HG03039 (cell line): Measurements from ENCODE around the gene PRDM16.

ENCODE experiments used
- ATAC-seq: cut with Tn5 transposase; IDR thresholded peaks from one replicate; pipeline ENCODE4 v1.9.1; 2021; ENCODE audit warnings: mild to moderate bottlenecking, moderate library complexity; ENCODE audit not compliant: unreplicated experiment

PRDM16 gene

DNA sequence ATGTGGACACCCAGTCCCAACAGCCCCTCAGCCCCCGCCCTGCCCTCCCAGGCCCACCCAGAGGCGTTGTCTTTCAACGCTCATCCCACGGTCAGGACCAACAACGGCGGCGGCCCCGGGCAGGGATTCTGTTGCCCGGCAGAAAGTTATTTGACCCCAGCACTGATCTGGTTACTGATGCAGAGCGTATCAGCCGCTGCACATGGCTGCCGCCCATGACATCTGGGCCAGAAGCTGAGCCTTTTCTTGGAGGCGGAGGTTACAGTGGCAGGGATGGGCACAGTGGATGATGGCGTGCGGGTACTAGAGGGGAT is 258.3 kb downstream of the PRDM16 start:
- no peak for ATAC-seq

DNA sequence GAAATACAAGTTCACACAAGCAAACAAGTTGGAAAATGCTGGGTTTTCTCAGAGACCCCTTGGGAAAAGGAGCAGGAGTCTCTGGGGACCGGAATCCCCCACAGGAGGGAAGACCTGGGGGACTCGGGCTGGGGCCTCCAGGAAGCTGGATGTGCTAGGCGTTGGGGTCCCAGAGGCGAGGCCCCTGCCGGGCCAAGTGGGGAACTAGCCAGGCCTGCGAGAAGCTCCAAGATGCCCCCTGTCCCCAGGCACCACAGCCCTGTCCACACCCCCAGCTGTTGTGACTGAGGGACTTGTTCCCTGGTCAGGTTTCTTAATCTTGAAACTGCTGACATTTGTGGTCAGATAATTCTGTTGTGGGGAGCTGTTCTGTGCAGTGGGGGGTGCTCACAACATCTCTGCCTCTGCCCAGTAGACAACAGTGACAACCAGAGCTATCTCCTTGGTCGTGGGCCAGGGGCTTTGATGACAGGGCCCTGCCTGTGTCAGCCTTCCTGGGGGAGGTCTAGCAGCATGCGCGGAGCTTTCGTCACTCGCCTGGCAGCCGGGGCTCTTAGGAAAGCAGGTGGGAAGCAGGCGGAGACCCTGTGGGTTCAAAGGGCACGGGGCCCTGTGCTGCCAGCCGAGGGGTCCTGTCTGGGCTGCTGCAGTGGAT is 259.1 kb downstream of the PRDM16 start:
- ATAC-seq: no peak

DNA sequence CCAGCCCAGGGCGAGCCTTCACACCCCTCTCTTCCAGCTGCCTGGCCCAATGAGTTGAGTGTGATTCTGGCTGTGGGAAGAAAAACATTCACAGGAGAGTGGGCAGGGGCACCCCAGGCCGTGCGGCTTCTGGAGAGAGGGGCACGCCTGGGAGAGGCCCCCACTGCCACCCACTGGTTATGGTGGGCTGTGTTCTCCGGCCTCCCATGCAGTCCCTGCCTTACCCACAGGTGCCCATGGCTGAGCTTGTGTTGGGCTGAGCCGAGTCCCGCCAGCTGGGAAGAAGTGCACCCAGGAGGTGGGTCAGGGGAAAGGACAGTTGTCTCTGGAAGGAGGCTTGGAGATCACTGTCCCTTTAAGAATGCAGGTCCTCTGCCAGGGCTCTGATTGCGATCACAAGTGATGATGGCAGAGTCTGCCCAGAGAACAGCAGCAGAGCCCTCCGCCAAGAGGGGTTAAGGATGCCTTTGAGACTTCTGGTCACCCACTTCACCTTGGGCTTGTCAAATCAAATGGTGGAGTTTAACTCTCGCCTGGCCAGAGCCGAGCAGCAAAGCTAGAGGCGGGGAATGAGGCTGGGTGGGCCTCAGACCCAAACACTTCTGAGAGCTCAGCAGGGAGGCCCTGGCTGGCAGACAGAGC is 260.8 kb downstream of the PRDM16 start:
- ATAC-seq: no peak

DNA sequence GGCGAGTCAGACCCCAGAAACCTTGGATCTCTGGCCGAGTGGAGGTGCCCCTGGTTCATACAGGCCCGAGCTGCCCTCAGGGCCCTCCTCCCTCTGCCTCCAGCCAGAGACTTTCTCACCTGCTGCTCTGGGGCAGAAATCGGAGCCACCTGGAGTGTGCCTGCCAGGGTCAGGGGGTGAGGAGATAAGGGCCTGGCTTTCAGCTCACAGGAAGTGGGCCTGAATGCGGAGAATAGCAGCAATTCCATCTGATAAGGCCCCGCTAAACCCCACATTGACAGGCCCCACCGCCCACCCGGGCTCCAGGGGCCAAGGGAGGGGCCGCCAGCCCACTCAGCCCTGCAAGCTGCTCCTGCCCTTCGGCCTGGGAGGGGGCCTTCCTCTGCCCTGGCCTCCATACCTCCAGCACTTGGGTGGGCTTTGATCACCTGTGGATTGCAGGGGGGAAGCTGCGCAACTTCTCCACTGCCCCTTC is 261.8 kb downstream of the PRDM16 start:
- no peak for ATAC-seq

DNA sequence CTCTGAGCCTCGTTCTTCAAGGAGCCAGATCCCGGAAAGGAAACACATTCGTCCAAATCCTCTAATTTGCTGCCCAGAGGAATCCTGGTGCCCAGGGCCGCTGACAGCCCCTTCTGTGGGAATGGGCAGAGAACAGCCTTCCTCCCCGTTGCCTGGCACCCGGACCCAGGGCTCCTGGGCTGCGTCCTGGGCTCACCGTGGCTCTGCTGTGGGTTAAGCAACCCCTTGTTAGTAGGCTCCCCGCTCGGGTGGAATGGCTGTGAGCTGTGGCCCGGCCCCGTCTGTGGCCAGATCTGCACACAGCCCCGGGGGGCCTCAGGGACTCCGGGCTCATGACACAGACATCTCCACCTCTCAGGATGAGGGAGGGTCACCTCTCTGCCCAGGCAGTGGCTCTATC is 262.6 kb downstream of the PRDM16 start:
- no peak for ATAC-seq

DNA sequence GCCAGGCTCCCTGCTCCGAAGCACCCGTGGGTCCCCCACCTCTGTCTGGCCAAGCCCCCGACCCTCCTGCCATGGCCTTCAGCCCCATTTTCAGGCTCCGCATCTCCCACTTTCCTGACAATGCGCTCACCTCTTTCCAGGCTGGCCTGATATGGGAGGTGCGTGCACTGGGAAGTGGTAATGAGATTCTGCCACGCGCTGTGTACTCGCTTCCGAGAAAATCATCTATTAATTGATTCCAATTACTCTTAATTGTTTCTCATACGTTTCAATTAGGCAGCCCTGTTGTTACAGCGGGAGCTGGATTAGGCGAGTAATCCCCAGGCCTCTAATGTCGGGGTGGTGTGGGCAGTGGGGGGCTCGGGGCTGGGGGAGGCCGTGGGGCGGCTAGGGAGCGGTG is 263.0 kb downstream of the PRDM16 start:
- ATAC-seq: no peak

DNA sequence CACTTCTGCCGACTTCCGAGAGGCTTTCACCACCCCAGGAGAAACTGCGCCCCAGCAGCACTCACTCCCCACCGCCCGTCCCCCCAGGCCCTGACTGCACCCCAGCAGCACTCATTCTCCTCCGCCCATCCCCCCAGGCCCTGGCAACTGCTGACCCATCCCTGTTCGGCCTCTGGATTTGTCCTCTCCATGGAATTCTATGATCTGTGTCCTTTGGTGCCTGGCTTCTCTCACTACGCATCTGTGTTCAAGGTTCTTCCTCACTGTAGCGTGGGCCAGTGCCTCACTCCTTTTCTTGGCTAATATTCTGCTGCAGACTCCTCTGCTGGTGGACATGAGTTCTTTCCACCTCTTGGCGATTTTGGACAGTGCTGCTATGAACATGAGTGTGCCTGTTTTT is 263.7 kb downstream of the PRDM16 start:
- no peak for ATAC-seq

DNA sequence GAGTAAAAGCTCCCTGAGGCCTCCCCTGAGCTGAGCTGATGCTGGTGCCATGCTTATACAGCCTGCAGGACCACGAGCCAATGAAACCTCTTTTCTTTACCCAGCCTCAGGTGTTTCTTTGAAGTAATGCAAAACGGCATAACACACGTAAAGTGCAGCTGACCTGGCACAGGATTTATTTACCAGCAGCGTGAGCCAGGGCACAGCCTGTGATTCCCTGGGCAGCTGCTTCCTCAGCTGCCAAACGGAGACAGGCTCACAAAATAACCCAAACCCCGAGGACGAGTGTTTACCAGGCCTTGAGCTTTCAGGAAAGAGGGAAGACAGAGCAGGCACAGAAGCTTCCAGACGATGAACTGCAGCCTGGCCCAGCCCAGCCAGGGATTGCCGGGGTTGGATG is 264.9 kb downstream of the PRDM16 start:
- ATAC-seq: no peak

DNA sequence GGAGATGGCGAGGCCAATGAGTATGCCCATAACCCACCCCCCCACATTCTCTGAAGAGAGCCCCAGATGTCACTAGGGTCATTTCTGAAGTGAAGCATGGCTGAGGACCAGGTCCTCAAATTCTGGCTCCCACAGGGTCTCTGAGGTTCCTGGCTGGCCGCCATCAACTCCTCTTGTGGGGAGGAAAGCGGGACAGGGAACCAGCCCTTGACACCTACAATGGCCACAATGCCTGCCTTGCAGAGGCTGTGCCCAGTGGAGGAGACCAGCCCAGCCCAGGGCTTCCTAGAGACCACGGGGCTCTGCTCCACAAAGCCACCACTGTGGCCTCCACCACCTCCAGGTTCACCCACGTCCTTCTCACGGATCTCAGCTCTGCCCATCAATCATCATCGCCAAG is 265.4 kb downstream of the PRDM16 start:
- no peak for ATAC-seq

DNA sequence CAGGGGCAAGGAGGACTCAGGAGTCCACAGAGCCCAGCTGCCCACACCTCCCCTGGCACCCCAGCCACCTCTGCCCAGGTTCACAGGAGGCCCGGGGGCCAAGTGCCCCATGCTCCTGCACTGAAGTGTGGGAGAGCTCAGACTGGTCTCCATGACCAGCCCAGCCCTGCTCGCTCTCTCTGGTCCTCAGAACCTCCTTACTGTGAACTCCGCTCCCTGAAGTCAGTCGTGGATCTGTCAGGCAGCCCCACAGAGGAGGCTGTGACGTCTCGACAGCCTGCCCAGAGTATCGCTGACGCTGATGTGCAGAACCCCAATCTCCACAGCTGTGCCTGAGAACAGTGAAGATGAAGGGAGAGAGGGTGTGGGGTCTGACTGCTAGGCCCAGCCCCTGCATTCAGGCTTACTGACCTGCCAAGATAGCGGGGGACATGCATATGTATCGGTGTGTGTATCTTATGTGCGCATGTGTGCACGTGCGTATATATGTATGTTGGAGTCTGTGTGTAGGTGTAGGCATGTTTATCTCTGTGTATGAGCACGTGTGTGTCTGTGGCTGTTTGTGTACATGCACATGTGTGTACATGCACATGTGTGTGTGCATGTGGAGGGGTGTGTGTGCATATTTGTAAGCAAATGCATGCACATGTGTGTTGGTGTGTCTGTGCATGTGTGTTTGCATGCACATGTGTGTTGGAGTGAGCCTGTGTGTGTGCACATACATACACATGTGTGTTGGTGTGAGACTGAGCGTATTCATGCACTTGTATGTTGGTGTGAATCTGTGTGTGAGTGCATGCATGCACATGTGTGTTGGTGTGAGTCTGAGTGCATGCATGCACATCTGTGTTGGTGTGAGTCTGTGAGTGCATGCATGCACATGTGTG is 267.0 kb downstream of the PRDM16 start:
- no peak for ATAC-seq

DNA sequence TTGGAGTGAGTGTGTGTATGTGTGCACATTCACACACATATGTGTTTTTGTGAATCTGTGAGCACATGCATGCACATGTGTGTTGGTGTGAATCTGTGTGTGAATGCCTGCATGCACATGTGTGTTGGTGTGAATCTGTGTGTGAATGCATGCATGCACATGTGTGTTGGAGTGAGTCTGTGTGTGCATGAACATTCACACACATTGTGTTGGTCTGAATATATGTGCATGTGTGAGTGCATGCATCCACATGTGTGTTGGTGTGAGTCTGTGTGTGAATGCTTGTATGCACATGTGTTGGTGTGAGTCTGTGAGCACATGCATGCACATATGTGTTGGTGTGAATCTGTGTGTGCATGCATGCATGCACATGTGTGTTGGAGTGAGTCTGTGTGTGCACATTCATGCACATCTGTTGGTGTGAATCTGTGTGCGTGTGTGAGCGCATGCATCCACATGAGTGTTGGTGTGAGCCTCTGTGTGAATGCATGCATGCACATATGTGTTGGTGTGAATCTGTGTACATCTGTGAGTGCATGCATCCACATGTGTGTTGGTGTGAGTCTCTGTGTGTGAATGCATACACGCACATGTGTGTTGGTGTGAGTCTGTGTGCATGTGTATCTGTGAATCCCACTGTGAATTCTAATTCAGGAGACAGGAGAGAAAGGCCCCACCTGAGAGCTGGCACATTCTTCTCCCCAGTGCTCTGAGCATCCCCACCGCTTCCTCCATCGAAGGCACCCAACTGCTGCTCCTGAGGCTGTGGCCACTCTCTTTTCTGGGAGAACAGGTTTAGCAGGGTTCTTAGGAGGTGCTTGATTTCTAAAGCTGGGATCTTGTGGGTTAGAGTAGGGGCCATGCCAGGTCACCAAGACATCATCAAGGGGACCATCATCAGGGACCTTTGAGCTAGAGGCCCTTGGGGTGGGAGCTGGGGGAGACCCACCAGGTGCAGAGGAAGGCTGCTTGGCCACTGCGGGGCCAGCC is 267.9 kb downstream of the PRDM16 start:
- no peak for ATAC-seq

DNA sequence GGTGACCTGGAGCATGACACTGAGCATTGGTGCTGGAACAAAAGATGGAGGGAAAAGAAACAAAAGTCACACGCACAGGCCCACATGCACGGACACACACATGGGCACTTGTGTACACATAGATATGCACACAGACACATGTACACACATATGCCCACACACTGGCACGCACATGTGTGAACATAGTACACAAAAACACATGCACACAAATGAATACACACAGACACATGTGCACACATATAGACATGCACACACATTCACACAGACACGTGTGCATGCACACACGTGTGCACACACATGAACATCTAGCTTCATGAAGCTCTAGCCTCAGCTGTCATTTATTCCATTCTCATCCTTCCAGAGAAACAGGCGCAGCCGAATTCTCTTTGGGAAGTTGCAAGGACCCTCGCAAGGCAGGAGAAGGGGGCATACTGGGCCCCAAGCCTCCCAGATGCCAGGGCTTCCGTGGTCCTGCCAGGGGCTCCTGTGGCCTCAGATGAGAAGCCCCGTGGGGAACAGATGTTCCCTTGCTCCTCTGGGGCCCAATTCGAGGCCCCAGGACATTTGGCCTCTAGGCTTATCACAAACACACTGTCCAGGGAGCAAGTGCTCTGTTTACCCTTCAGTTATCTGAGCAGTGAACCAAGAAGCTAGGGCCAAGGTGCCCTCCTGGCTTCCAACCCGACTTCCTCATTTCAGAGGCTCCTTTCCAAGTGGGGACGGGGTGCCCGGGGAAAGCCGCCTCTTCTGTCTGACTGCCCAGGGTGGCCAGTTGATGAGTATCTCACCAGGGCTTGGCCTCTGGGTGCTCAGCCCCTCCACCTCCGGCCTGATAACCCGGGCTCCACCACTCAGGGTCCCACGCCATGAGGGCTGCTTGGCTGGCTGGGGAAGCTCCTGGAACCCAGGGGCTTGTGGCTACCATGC is 269.1 kb downstream of the PRDM16 start:
- ATAC-seq: no peak

DNA sequence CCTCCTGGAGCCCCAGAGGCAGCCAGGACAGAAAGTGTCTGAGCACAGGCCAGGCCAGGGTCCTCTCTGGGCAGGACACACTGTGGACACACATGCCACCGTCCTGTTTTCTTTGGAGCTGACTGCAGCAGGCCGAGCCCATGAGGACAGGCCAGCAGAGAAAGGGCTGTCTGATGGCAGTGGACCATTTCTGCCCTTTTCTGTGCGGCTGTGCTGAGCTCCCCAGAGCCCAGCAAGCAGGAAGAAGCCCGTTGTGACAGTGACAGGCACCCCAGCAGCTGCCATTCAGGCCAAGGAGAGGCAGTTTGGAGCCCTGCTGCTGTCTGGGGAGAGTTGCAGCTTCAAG is 269.7 kb downstream of the PRDM16 start:
- no peak for ATAC-seq

DNA sequence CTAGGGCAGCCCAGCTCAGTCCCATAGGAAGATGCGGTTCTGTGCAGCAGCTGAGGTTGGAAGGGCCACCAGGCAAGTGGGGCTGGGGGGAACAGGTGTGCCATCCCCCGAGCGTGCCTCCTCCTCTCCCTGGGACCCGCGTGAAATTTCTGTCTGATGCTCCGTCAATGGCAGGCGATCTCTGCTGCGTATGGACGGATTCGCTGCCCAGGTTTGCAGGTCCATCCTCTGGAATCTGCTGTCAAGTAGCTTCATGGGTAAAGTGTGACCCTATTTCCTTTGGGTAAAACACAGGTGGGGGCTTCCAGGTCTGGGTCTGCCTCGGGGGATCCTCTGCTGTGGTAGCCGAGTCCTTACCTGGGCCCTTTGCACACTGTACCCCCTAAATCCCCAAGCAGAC is 270.9 kb downstream of the PRDM16 start:
- no peak for ATAC-seq

DNA sequence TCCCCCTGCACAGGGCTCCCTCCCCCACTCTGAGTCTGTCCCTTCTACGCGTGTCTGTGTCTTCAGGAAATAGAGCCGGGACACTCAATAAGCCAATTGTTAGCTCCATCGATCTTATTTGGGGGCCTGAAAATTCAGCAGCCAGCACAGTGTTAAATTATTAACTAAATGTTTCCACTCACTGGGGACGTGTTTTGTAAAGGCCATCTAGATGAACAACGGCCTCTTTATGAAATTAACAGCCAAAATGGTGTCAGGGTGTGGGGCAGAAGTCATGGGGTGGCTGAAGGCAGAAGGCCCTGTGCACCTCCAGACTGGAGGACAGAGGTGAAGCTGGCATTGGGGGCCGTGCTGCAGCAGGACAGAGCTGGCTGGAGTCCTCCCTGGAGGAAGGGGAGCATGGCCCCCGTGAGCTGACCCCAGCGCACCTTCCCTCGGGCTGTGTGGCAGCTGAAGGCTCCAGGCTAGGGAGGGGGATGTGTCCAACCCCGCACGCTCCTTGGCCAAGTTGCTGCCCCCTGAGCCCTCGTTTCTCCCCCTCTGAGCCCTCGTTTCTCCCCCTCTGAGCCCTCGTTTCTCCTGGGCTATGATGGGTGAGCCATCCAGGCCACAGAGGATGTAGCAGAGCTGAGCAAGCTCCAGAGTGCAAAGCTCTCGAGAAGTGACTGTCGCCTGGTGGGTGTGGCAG is 271.7 kb downstream of the PRDM16 start:
- ATAC-seq: no peak

DNA sequence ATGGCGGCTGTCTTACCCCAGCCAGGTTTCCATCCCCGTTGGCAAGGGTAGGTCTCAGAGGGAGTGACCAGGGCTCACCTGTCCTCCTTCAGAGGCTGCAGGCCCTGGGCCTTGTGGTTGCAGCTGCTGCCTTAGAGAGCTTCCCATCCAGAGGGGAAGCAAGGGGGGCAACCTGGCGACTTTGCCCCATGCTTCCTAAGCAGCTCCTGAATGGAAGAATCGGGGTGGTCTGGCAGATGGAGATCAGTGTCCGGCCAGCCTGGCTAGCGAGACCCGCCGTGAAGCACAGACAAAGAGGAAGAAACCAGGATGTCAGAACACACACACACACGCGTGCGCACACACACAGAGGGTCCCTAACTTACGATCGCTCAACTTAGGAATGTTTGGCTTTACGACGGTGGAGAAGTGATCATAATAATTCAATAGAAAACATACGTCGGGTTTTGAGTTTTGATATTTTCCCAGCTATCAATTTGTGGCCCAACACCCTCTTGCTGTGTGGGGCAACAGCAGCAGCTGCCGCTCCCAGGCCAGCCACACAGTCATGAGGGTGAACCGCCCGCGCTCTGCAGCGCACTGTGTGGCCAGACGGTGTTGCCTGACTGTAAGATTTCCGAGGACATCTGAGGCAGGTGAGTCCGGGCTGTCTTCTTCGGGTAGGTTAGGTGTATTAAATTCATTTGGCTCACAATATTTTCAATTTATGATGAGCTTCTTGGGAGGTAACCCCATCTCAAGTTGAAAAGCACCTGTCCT is 272.4 kb downstream of the PRDM16 start:
- no peak for ATAC-seq

DNA sequence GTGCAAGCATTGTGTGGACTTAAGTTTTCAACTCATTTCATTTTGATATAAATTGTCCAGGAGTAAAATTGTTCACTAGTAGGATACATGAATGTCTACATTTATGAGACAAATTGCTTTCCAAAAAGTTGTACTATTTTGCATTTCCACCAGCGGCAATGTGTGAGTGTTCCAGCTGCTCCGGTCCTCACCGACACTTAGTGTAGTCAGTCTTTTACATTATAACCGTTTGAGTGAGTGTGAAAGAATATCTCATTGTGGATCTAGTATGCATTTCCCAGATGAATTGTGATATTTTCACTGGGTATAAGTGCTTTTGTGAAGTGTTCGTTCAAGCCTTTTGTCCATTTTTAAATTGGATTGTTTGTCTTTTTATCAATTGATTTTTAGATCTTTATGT is 274.0 kb downstream of the PRDM16 start:
- ATAC-seq: no peak

DNA sequence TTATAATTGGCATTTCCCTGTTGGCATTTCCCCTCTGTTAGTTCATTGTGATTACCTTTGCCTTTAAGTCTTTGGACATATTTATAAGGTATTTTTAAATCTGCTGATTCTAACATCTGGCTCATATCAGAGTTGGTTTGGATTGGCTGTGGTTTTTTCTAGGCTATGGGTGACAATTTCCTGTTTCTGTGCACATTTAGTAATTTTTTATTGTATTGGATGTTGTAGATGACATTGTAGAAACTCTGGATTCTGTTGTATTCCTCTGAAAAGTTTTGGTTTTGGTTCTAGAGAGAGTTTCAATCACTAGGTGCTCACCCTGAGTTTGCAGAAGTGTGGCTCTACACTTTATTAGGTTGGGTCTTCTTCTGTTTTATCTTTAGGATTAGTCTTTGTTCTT is 275.4 kb downstream of the PRDM16 start:
- ATAC-seq: no peak

DNA sequence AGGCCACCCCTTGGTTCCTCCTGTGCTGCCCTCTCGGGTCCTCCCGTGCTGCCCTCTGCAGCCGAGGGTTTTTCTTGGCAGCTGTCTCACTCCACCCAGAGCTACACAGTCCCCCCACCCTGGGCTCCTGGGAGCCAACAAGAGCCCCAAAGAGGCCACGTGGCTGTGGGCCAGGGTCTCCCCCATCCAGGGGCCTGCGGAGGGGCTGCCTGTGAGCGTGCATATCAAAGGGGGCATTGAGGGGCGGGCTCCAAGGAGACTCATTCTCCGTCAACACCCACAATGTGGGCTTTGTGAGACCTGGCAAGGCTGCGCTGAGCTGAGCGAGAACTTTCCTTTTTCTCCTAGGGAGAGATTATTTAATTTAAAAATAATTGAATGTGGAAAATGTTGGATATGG is 276.8 kb downstream of the PRDM16 start:
- no peak for ATAC-seq
